HL-60 (cell line): ENCODE measurements around the gene PKN2.

Experiments used
- DNase-seq, 2 experiments: peaks; one replicate each; pipeline ENCODE4 v3.0.0-alpha.2; 2010 to 2020; ENCODE audit warnings: low read depth in 1 of 2, low spot score in 1 of 2
- H3K27ac ChIP-seq: fragments of 250-450 bp; sonication (Bioruptor Pico); replicated peaks from 2 replicates; pipeline ENCODE4 v1.5.1; 2020; ENCODE audit warnings: mild to moderate bottlenecking, moderate library complexity
- H3K27me3 ChIP-seq: fragments of 250-450 bp; sonication (Bioruptor Pico); 2 replicates; pipeline ENCODE4 v1.5.1; 2021; ENCODE audit warnings: mild to moderate bottlenecking, moderate library complexity; ENCODE audit not compliant: insufficient read depth, poor library complexity, severe bottlenecking
- H3K4me3 ChIP-seq: replicated peaks from 2 replicates; pipeline ENCODE4 v1.5.1; 2011; ENCODE audit warnings: mild to moderate bottlenecking, control low read depth, low read length; ENCODE audit not compliant: insufficient read depth
- CTCF ChIP-seq: IDR thresholded peaks from one replicate; pipeline ENCODE4 v1.5.1; 2011; ENCODE audit warnings: low read length, control low read depth, inconsistent platforms; ENCODE audit not compliant: insufficient read depth
- GABPA ChIP-seq: IDR thresholded peaks from 2 replicates; pipeline ENCODE4 v1.6.1; 2012; ENCODE audit warnings: low read depth
- POLR2AphosphoS5 ChIP-seq: IDR thresholded peaks from 2 replicates; pipeline ENCODE4 v1.6.1; 2012; ENCODE audit warnings: low read depth
- REST ChIP-seq: IDR thresholded peaks from 2 replicates; pipeline ENCODE4 v1.6.1; 2012; ENCODE audit warnings: low read depth; ENCODE audit not compliant: insufficient replicate concordance
- SPI1 ChIP-seq: IDR thresholded peaks from 2 replicates; pipeline ENCODE4 v1.6.1; 2012; ENCODE audit warnings: low read depth, mild to moderate bottlenecking, borderline replicate concordance

Gene PKN2

GRCh38 chr1:88648706-88649105, 35.4 kb upstream of the PKN2 start:
- Histone ChIP-seq H3K27ac (no peak overlapping the region), H3K27me3 (no peaks in the 10 kb centered on the region), H3K4me3 (no peak overlapping the region)
- no peak for DNase-seq
- 0 out of 2 replicates have a peak, but pooled peaks have one; percentile 5 for TF ChIP-seq SPI1
- TF ChIP-seq CTCF = no peak

DNA sequence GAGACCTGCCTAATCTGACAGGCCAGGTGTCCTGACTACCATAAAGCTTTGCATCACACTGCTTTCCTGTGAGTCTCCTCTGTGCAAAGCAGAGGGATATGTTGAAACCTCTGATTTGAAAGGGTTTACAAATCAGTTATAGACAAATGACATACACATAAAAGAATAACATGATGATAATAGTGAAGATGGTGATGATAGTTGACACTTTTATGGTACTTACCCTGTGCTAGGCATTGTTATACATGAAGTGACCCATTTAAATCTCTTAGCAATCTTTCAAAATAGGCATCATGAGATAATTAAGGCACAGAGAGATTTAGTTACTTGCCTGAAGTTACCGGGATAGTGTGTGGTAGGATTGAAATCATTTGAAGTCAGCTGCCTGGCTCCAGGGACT, 34.1 kb upstream of the PKN2 start:
- H3K27ac ChIP-seq = no peak overlapping the region
- no peak overlapping the region for H3K4me3 ChIP-seq
- TF ChIP-seq POLR2AphosphoS5 (no peak), SPI1 (no peak), GABPA (no peak), CTCF (no peak), REST (no peak)
- no peaks in the 10 kb centered on the region for H3K27me3 ChIP-seq
- DNase-seq = no peak

DNA sequence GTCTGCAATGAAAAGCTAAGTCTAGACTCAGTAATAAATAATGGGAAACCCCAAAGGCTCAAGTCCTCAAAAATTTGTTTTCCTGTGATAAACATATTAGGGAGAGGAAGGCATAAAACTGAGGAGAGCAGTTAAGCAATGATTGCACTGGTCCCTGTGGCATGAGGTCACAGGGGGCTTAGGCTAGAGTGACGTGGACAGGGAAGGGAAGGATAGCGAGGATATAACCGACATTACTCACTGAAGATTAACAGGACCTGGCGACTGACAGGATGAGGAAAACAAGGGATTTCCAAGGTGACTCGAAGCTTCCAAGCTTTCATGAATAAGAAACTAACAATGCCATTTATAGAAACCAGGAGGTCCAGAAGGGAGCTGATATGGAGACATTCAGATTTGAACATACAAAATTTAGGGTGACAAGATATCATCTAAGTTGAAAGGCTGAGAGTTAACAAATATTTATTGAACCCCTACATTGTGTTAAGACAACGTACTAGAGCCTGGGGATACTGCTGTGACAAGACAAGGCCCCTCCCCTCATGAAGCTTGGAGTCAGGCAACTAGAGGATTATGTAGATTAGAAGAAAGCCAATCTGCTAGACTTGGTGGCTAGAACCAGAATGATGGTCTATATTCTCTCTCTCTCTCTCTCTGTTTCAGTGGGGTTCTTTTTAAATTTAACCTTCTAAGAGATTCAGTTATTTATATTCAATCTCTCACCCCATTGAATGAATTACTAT, 33.2 kb upstream of the PKN2 start:
- no peak for TF ChIP-seq GABPA
- no peak for TF ChIP-seq REST
- TF ChIP-seq SPI1 = no peak
- no peak for TF ChIP-seq POLR2AphosphoS5
- TF ChIP-seq CTCF = no peak
- no peaks in the 10 kb centered on the region for H3K27me3 ChIP-seq
- no peak for DNase-seq
- no peak overlapping the region for H3K27ac ChIP-seq
- no peak overlapping the region for H3K4me3 ChIP-seq

DNA sequence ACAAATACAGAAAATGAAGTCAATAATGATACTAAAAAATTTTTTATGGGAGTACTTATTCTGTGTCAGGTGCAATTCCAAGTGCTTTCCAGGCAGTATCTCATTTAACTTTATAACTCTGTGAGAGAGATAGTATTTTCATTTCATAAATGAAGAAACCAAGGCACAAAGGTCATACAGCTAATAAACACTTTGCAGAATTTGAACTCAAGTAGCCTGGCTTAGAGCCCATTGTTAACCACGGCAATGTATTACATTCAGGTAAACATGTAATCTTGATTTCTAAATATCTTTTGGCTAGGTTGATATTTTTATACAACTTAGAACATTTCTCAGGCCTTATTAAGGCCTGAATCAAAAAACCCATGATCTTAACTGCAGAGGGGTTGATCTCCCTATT, 28.9 kb upstream of the PKN2 start:
- no peak for DNase-seq
- H3K27me3 ChIP-seq = no peaks in the 10 kb centered on the region
- TF ChIP-seq SPI1 (no peak), CTCF (no peak), GABPA (no peak), POLR2AphosphoS5 (no peak), REST (no peak)
- H3K27ac ChIP-seq = no peak overlapping the region
- no peak overlapping the region for H3K4me3 ChIP-seq
